GM12878 (cell line): ENCODE data around the gene EFHC1. TPM values are rescaled to one million over a fixed set of nuclear protein-coding genes. Genes with fewer than 3 reads are reported as not detected.
A peak's percentile ranks its signal among the peaks of the same experiment; 100 is the strongest.

ENCODE experiments used
- ATAC-seq: fragments of 200-7000 bp; cut with Tn5 transposase; 3 replicates; pipeline ENCODE4 v1.9.1; 2020; ENCODE audit warnings: mild to moderate bottlenecking, moderate library complexity
- BruUV-seq: library from RNA; stranded (reverse); fragments of 400-500 nt; replicated peaks from 2 replicates; lab custom pipeline; 2021; lab: Mats Ljungman, UMichigan
- CTCF ChIA-PET: fragments of 300-600 bp; sonication (Branson Sonifier 250); formaldehyde crosslinking; extraction: SDS; loops from one replicate; lab custom pipeline; 2021; ENCODE audit warnings: inconsistent platforms; lab: Yijun Ruan, JAX
- POLR2A ChIA-PET: fragments of 350-600 bp; formaldehyde crosslinking; extraction: SDS; loops from one replicate; lab custom pipeline; 2021; ENCODE audit warnings: inconsistent platforms; lab: Charles Lee
- RAD21 ChIA-PET: fragments of 300-600 bp; sonication (Branson Sonifier 250); formaldehyde crosslinking; loops from one replicate; lab custom pipeline; 2023; ENCODE audit warnings: antibody characterized with exemption; ENCODE audit not compliant: unreplicated experiment; lab: Charles Lee
- SMC1A ChIA-PET: fragments of 300-600 bp; sonication (Branson Sonifier 250); formaldehyde crosslinking; loops from one replicate; lab custom pipeline; 2023; ENCODE audit not compliant: unreplicated experiment, uncharacterized antibody; lab: Charles Lee
- DNase-seq: peaks from one replicate; pipeline ENCODE4 v3.0.0-alpha.2; 2011; ENCODE audit warnings: low read depth, low spot score
- FAIRE-seq: peaks from 3 replicates; lab custom pipeline; 2011; peaks lifted over from hg19 to GRCh38; lab: Jason Lieb, UNC
- H2AFZ ChIP-seq: 2 replicates; pipeline ENCODE4 v1.6.0; 2011; ENCODE audit warnings: low read depth, low read length, control low read depth; ENCODE audit not compliant: control insufficient read depth
- H3K27ac ChIP-seq: 2 replicates; pipeline ENCODE4 v1.5.1; 2011; ENCODE audit warnings: control low read depth; ENCODE audit not compliant: control insufficient read depth, insufficient read depth
- H3K27me3 ChIP-seq, 2 experiments: replicated peaks in 1 of 2; 2 replicates each; pipeline versions ENCODE4 v1.6.0 to v1.6.1; 2011; ENCODE audit warnings: low read length in 1 of 2; ENCODE audit not compliant: control insufficient read depth in 2 of 2, insufficient read depth in 2 of 2
- H3K36me3 ChIP-seq, 2 experiments: 2 replicates each; pipeline ENCODE4 v1.5.1; 2011; ENCODE audit warnings: low read length in 1 of 2; ENCODE audit not compliant: control insufficient read depth in 2 of 2, insufficient read depth in 2 of 2
- H3K4me1 ChIP-seq: 2 replicates; pipeline ENCODE4 v1.6.1; 2011; ENCODE audit warnings: mild to moderate bottlenecking, low read length, moderate library complexity, mixed read lengths; ENCODE audit not compliant: control insufficient read depth, insufficient read depth
- H3K4me2 ChIP-seq: 2 replicates; pipeline ENCODE4 v1.6.0; 2011; ENCODE audit warnings: control low read depth; ENCODE audit not compliant: control insufficient read depth, insufficient read depth
- H3K4me3 ChIP-seq: fragments of 200-600 bp; sonication (generic); 2 replicates; pipeline ENCODE4 v1.5.1; 2016
- H3K79me2 ChIP-seq: 2 replicates; pipeline ENCODE4 v1.6.0; 2011; ENCODE audit warnings: low read length; ENCODE audit not compliant: control insufficient read depth, insufficient read depth
- H3K9ac ChIP-seq: 2 replicates; pipeline ENCODE4 v1.8.0; 2011; ENCODE audit warnings: low read length, control low read depth, mixed read lengths; ENCODE audit not compliant: control insufficient read depth, insufficient read depth
- H3K9me3 ChIP-seq: replicated peaks from 3 replicates; pipeline ENCODE4 v1.5.1; 2011; ENCODE audit warnings: mild to moderate bottlenecking, low read length; ENCODE audit not compliant: control insufficient read depth, insufficient read depth
- H4K20me1 ChIP-seq: 2 replicates; pipeline ENCODE4 v1.6.0; 2011; ENCODE audit not compliant: control insufficient read depth, insufficient read depth
- BMI1 ChIP-seq: fragments of 450-650 bp; IDR thresholded peaks from 2 replicates; pipeline ENCODE4 v1.6.1; 2016; ENCODE audit warnings: mild to moderate bottlenecking, moderate library complexity, borderline replicate concordance
- KLF5 ChIP-seq: fragments of 450-650 bp; IDR thresholded peaks from 2 replicates; pipeline ENCODE4 v1.6.1; 2014; ENCODE audit warnings: mild to moderate bottlenecking; ENCODE audit not compliant: partially characterized antibody
- NFYB ChIP-seq: IDR thresholded peaks from 2 replicates; pipeline ENCODE4 v1.6.1; 2011; ENCODE audit warnings: low read depth, mild to moderate bottlenecking, low read length, improper control_type of control experiment, moderate library complexity; ENCODE audit not compliant: insufficient read depth
- NKRF ChIP-seq: fragments of 450-650 bp; conservative IDR thresholded peaks from 2 replicates; pipeline ENCODE4 v1.6.1; 2017; ENCODE audit warnings: mild to moderate bottlenecking, moderate library complexity
- WGBS: methylation state at CpG from one replicate; pipeline ENCODE4 v1.1.6; 2016; ENCODE audit warnings: low lambda C conversion rate; ENCODE audit not compliant: insufficient replicate concordance, insufficient coverage; ENCODE audit errors: missing lambda C conversion rate; 5-methylcytosine and 5-hydroxymethylcytosine counted together
- in situ Hi-C: fragments of 300-500 bp; cut with MboI; formaldehyde crosslinking; loops from 9 replicates; pipeline ENCODE4 v1.14.3; 2018; ENCODE audit warnings: mixed read lengths
- intact Hi-C: fragments of 100-400 bp; cut with micrococcal nuclease; formaldehyde crosslinking; loops from one replicate; pipeline ENCODE4 v1.14.2; 2022; ENCODE audit not compliant: unreplicated experiment
- polyA plus RNA-seq, 11 experiments: library from polyadenylated mRNA; depleted of rRNA in 4 of 11; unstranded in 6 of 11; stranded (reverse) in 5 of 11; fragments of >200 nt; fragmentation: Nextera tagmentation in 4 of 11; fragmentation: Illumina TruSeq in 1 of 11; extraction: Ambion mirVana in 4 of 11; extraction: Trizol in 1 of 11; gene quantifications; 1 replicate in 1 of 11; 2 replicates in 10 of 11; pipeline versions ENCODE4 v1.2.1 to v1.2.3, GENCODE V29; 2011 to 2016; ENCODE audit warnings: inconsistent platforms in 2 of 11, missing spikeins in 2 of 11, low read depth in 1 of 11
- total RNA-seq, 4 experiments: library from RNA; depleted of rRNA in 3 of 4; stranded (reverse); fragments of >200 nt in 3 of 4; fragmentation: Illumina TruSeq in 1 of 4; extraction: Trizol in 1 of 4; gene quantifications; 2 replicates each; pipeline versions ENCODE4 v1.2.1 to v1.2.3, GENCODE V29; 2013 to 2021
- TF ChIP-seq, protein P1 (sequence below): fragments of 450-650 bp; IDR thresholded peaks from 2 replicates; pipeline ENCODE4 v1.6.1; 2017; ENCODE audit warnings: mild to moderate bottlenecking, low read depth, inconsistent platforms; ENCODE audit not compliant: poor library complexity, severe bottlenecking
- TF ChIP-seq, protein P2 (sequence below): IDR thresholded peaks from 2 replicates; pipeline ENCODE4 v1.6.1; 2012; ENCODE audit warnings: low read depth, low read length, improper control_type of control experiment

Gene EFHC1
- total and polyA plus RNA-seq, 10 of the 15 experiments (the other 5 are each of a cell fraction or from before 2014, with no cell fraction given) = 5.5 to 14.5 (median 8.8) TPM

DNA sequence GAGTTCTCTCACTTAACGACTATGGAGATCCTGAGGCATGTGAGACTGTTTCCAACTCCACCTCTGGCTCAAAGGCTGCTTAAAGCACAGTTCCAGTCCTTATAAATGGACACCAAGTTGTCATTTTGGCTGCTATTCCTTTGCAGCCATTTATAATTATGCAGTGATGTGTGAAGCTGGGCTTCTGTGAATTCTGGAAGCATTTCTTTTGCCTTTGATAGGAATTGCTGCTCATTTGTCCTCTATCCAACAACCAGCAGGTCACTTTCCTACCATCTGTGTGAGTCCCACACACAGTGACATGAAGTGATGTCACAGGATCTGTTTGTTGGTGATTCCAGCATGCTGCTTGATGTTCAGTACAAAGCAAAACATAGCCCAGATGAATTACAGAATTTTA is 28.5 kb upstream of the EFHC1 start:
- H3K4me1 ChIP-seq = peaks cover 67% of the 10 kb centered on the region
- ATAC-seq (no peak), DNase-seq (no peak), FAIRE-seq (no peak)
- H2AFZ ChIP-seq = no peak overlapping the region
- RAD21 ChIA-PET = interaction anchor here (0.8 to 7.0 kb wide), 7 partner anchors 8 to 107 kb away, joined by 3 to 112 read pairs (median 49); partner anchors contain the start of genes MCM3 and PAQR8
- WGBS = 100% methylated on average over 1 of the region's 1 CpG
- intact Hi-C loops (loop anchor here (2.0 kb wide), 1 partner anchor 87 kb away; no protein-coding TSS in a partner anchor), in situ Hi-C loops (loop anchor here (5.0 kb wide), 2 partner anchors 89 to 229 kb away; no protein-coding TSS in a partner anchor)
- H4K20me1 ChIP-seq = no peaks in the 10 kb centered on the region
- H3K9me3 ChIP-seq = peaks cover 3% of the 10 kb centered on the region
- no TSS peak for BruUV-seq
- no peaks in the 10 kb centered on the region for H3K27me3 ChIP-seq
- CTCF ChIA-PET = interaction anchor here (0.7 to 7.7 kb wide), 15 partner anchors 8 to 128 kb away, joined by 3 to 85 read pairs (median 5); partner anchors contain the start of genes MCM3 and PAQR8
- no peaks in the 10 kb centered on the region for H3K36me3 ChIP-seq
- H3K79me2 ChIP-seq = peaks cover 10% of the 10 kb centered on the region
- H3K4me2 ChIP-seq = 0 out of 2 replicates have a peak overlapping the region, but pooled peaks have one; percentile 17
- peak overlapping the region; percentile 94 for H3K27ac ChIP-seq
- POLR2A ChIA-PET = interaction anchor here (1.0 to 7.0 kb wide), 11 partner anchors 15 to 273 kb away, joined by 3 to 74 read pairs (median 7); partner anchors contain the start of genes MCM3 and PAQR8
- H3K9ac ChIP-seq = no peak overlapping the region
- no peak for TF ChIP-seq NFYB
- TF ChIP-seq, protein P1, sequence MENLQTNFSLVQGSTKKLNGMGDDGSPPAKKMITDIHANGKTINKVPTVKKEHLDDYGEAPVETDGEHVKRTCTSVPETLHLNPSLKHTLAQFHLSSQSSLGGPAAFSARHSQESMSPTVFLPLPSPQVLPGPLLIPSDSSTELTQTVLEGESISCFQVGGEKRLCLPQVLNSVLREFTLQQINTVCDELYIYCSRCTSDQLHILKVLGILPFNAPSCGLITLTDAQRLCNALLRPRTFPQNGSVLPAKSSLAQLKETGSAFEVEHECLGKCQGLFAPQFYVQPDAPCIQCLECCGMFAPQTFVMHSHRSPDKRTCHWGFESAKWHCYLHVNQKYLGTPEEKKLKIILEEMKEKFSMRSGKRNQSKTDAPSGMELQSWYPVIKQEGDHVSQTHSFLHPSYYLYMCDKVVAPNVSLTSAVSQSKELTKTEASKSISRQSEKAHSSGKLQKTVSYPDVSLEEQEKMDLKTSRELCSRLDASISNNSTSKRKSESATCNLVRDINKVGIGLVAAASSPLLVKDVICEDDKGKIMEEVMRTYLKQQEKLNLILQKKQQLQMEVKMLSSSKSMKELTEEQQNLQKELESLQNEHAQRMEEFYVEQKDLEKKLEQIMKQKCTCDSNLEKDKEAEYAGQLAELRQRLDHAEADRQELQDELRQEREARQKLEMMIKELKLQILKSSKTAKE = no peak
- no peak for TF ChIP-seq KLF5
- no peak for TF ChIP-seq BMI1
- TF ChIP-seq, protein P2, sequence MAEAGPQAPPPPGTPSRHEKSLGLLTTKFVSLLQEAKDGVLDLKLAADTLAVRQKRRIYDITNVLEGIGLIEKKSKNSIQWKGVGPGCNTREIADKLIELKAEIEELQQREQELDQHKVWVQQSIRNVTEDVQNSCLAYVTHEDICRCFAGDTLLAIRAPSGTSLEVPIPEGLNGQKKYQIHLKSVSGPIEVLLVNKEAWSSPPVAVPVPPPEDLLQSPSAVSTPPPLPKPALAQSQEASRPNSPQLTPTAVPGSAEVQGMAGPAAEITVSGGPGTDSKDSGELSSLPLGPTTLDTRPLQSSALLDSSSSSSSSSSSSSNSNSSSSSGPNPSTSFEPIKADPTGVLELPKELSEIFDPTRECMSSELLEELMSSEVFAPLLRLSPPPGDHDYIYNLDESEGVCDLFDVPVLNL = no peak
- TF ChIP-seq NKRF = no peak
- H3K4me3 ChIP-seq = no peak overlapping the region
- SMC1A ChIA-PET = interaction anchor here (0.9 to 9.3 kb wide), 19 partner anchors 7 to 276 kb away, joined by 3 to 156 read pairs (median 18); partner anchors contain the start of genes EFHC1, MCM3 and PAQR8
